GM18499 (cell line): ENCODE results near the gene KCNAB1.

ENCODE experiments used
- ATAC-seq: cut with Tn5 transposase; IDR thresholded peaks from one replicate; pipeline ENCODE4 v1.9.1; 2021; ENCODE audit warnings: moderate number of reproducible peaks; ENCODE audit not compliant: insufficient read depth, unreplicated experiment

Gene KCNAB1

DNA sequence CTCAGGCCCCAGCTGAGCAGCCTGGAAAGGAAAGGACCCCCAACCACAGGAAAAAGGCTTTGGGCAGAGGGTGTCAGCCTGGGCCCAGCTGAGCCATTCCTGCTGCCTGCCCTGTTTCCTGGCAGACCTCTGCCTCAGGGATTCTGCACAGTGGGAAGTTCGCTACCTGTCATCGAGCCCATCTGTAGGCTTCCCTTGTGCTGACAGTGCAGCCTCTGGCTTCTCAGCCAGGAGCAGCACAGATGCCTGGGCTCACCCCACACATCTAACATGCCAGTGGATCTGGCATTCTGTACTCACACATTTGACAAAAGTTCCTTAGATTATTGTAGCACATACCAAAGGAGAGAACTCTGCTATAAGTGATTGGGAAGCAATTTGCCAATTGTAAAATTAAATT, 232.3 kb downstream of the KCNAB1 start:
- ATAC-seq = no peak

DNA sequence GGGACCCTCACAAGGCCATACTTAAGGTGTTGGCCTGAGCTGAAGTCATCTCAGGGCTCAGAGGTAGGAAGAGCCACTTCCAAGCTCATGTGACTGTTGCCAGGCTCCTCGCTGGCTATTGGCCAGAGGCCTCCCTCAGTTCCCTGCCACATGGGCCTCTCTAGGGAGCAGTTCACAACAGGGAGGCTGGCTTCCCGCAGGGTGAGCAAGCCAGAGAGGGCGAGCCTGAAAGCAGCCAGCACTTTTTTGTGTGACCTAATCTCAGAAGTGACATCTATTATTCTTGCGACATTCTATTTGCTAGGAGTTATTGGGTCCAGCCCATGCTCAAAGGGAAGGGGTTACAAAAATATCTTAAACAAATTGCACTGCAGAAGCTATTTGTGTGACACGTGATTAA, 233.2 kb downstream of the KCNAB1 start:
- no peak for ATAC-seq

DNA sequence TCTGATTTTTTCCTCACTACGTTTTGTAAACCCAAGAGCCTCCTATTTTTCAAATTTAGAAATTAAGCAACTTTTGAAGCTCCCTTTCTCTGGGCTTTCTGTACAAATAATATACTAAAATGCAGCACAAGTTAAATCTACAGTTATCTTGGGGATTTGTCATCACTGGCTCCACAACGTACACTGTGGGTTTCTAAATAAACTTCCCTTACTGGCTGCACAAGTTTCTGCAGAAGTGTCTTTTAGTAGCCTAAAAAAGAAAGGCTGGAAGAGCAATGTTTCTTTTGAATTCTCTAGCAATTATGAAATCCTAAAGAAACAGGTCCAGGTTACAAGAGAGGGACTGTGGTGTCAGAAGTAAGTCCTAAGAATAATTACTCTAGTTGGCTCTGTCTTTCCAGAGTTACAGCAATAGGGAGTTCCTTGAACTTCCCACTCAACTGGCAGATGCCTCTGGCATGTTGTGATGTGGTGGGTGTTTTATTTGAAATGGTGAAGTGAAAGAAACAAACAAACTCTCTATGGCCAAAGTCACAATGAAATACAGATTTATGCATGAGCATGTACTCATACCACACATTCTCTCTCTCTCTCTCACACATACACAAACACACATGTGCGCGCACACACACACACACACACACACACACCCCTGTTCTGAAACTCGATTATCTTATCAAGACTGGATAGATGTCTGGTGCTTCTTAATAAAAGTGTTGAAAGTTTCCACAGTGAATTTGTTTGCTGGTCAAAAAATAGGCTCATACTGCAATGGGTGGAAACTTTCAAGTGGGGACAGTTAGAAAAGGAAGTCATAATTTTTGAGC, 236.4 kb downstream of the KCNAB1 start:
- no peak for ATAC-seq

DNA sequence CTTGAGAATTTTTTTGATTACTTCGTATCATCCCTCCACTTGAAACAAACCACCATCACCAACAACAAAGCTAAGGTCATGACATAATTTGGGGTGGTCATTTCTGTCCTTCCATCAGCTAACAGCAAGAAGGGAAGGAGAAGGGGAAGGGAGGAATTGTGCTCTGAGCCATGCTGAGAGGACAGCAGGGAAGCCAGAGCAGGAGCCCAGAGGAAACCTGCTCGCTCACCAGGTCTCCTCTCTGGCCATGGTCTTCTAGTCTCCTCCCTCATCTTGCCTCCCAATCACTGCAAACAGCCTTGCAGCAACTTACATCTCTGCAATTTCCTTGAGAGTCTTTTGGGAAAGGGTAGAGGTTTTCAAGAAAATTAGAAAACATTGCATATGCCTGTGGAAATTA, 237.9 kb downstream of the KCNAB1 start:
- no peak for ATAC-seq

DNA sequence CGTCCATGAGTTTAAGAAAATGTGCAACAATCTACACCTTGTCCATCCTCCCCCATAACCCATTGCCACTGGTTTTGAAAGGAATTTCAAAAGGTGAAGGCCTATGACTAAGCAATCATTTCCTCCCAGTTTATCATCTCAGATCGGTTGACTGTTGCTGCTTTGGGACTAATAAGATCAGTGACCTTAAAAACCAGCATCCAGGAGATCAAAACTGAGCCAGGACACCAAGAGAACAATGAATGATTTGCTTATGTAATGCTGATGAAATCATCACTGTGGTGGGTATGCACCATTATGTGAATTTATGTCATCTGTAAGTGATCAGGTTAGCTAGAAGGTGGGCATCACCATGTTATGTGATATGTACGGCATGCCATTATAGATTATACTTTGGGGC, 239.0 kb downstream of the KCNAB1 start:
- no peak for ATAC-seq

DNA sequence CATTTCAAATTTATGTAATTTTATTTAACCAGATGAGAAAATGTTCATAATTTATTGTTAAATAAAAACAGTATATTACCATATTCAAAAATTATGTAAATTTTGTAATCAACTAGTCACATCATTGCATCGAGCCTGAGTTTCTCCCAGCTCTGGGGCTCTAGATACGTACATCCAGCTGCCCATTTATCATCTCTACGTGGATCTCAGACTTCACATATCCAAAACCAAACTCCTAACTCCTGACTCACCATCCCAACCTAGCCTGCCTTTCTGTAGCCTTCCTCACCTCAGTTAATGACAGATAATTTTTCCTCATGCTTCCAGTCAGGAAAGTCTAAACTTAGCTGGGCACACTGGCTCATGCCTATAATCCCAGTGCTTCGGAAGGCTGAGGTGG, 239.7 kb downstream of the KCNAB1 start:
- ATAC-seq = no peak

DNA sequence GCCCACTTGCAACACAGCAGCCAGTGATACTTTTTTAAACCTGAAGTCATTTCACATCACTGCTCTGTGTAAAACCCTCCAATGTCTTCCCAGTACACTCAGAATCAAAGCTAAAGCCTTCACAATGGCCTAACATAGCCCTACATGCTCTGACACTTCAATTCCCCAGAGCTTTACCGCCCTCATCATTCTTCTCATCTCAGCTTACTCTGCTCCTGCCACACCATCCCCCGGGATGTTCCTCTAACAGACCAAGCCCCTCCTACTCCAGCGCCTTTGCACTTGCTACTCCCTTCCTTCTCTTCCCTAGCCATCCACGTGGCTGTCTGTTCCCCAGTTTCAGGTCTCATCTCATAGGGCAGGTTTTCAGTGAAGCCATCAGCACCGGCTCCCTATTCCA, 240.6 kb downstream of the KCNAB1 start:
- ATAC-seq = no peak

DNA sequence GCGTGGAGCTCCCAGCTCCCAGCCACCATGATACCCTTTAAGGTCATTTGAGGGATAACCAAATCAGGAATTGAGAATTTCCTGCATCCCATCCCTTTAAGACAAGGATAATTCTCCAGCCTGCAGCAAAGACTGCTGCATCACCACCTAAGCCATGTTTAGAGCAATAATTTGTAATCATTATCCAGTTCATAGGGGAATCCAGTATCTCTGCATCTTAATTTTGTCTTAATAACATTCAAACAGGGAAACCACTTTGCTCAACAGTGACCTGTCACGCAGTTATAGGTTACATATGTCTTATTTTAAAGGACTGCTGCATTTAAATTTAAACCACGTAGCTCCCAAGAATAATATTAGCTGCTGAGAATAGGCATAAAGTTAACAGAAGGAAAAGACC, 246.2 kb downstream of the KCNAB1 start:
- no peak for ATAC-seq

DNA sequence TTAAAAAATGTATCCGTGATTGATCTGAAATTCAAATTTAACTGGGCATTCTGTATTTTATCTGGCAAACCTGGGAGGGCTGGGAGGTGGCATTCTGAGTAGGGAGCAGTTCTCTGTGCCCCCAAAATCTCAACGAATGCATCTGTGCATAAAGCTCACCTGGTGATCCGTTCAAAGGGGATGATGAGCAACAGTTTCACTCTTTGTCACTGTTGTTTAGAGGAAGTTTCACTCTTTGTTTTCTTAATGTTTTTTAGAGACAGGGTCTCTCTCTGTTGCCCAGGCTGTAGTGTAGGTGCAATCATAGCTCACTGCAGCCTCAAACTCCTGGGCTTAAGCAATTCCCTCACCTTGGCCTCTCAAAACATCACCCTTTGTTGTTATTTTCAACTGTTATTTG, 247.8 kb downstream of the KCNAB1 start:
- ATAC-seq = no peak

DNA sequence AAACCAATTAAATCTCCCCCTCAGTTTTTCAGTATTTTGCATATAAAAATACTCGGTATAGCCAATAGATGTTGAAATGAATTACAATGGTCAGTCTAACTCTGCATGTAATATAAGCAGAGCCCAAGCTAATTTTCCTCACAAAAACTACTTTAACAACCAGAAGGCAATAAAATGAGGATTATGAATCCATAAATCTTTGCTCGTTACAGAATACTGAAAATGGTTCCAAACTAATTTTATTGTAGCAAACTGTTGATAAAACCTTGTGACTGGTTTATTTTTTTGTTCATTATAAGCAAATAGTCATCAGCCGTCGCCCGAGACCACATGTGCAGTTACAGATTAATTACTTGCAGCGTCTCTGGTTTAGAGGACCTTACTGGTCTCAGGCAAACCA, 251.3 kb downstream of the KCNAB1 start:
- no peak for ATAC-seq

DNA sequence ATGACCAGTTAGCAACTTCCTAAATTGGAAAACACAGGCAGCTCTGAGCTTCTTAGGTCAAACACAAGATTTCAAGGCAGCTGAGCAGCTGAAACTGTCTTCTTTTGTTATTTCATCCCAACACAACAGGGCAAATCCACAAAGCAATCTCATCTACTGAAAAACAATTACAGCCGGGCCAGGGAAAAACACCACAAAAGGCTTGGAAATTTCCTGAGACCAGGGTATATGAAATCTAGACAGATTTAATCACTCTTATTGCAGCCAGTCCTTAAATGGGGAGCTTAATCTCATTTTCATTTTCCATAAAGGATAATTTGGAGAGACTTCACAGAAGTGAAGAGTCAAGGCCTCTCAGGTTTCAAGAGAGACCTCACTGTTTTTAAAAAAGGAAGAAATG, 252.7 kb downstream of the KCNAB1 start:
- no peak for ATAC-seq

DNA sequence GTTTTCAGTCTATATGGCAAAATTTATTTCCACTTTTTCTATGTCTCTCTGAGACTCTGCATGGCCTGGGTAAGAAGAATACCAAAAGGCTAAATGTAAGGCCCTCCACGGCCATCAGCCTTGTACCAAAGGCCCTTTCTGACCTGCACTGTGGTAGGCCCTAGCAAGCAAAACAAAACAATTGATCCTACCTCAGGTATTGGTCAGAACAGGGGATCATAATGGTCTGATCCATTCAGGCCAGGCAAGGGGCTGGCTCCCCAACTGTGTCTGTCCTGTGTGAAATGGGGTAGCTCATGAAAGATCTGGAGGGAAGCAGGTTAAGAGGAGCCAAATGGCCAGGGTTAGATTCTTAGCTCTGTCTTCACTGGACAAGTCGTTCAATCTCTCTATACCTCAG, 253.3 kb downstream of the KCNAB1 start:
- ATAC-seq = no peak

DNA sequence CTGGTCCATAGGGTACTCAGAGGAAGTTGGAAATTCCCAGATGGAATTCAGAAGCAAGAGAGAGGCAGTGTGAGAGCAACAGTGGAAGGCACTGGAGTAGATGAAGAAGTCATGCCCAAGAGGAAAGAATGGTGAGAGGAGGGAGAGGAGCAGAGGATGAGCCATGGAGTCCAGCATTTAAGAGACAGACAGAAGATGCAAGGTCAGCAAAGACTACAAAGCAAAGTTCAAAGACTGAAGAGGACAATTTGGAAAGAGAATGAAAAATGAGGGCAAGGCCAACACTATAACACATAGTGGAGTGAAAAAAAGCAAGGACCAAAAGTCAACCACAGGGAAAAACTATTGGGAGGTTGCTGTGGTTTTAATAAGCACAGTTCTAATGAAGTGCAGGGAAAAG, 255.8 kb downstream of the KCNAB1 start:
- no peak for ATAC-seq

DNA sequence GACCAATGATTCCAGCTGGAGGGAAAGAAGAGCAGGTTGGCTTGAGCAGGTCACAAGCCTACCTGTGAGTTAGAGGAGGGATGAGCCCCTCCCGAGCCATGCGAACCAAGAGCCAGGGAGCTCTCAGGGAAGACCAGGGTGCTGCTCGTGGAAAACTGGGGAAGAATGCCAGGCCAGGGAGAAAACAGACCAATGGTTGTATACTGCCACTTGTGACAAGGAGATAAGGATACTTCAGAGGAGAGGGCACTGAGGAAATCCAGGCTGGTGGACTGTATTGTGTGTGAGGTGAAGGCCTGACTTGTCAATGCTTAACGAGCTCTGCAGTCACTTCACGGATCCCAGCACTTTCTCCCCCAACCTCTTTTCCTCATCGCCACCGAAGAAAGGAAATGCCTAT, 256.9 kb downstream of the KCNAB1 start:
- ATAC-seq = no peak

DNA sequence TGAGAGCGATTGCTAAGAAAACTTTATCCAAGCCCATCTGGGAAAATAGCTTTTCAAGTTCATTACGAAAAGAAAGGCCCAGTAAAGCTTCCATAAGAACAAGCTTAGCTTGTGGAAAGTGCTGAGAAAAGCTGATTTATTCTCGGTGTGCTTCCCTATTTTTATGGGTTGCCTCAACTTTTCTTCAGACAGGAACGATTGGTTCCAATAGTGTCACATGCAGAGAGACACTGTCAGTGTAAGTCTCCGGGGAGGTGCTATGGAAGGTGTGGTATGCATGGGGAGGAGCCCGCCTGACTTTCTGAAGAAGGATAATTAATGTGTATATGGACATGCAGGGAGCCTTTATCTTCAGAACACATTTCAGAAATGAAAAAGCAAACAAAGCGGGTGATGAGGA, 257.3 kb downstream of the KCNAB1 start:
- no peak for ATAC-seq

DNA sequence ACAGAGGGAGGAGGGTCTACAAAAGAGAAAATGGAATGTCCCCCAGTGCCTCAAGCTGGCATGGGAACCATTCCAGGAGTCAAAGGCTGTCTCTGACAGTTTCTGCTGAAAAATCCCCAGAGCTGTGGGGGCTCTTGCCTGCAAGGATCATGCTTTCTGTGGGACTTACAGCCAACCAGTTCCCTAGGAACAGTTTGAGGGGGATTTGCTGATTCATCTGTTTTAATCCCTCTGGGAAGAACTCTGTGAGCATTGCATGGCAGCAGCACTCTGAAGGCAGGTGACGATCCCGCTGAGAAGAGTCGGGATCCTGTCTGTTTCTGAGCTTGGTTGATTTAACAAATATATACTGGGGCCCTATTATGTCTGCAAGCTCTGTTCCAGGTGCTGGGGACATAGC, 258.5 kb downstream of the KCNAB1 start:
- no peak for ATAC-seq

DNA sequence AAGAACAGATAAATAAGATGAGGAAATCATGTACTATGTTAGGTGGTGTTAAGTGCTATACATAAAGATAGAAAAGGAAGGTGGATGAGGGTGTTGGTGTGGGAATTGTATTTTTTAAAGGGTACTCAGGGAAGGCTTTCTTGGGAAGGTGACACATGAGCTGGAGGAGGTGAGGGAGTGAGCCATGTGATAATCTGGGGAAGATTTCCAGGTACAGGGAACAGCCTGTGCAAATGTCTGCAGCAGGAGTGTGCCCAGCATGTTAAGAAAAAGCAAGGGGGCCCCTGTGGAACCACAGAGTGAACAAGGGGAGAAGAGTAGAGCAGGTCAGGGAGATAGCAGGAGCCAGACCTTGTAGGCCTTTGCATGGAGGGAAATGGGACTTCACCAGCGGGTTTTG, 258.9 kb downstream of the KCNAB1 start:
- no peak for ATAC-seq

DNA sequence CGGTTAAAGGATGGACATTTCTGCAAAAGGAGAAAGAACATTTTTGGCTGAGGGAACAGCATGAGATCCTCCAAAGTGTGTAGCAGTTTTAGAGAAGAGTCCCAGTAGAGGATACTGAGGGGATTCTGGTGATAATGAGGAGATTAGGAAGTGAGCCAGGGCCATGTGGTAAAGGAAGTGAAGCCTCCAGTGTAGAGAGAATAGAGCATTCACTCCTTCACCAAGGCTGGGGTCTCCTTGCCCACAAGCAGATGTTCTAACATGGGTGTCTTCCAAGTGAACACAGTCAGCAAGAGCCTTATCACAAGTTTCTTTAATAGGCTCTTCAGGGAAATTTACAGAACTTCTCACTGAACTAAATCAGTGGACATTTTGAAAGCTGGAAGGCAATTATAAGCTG, 260.9 kb downstream of the KCNAB1 start:
- no peak for ATAC-seq

DNA sequence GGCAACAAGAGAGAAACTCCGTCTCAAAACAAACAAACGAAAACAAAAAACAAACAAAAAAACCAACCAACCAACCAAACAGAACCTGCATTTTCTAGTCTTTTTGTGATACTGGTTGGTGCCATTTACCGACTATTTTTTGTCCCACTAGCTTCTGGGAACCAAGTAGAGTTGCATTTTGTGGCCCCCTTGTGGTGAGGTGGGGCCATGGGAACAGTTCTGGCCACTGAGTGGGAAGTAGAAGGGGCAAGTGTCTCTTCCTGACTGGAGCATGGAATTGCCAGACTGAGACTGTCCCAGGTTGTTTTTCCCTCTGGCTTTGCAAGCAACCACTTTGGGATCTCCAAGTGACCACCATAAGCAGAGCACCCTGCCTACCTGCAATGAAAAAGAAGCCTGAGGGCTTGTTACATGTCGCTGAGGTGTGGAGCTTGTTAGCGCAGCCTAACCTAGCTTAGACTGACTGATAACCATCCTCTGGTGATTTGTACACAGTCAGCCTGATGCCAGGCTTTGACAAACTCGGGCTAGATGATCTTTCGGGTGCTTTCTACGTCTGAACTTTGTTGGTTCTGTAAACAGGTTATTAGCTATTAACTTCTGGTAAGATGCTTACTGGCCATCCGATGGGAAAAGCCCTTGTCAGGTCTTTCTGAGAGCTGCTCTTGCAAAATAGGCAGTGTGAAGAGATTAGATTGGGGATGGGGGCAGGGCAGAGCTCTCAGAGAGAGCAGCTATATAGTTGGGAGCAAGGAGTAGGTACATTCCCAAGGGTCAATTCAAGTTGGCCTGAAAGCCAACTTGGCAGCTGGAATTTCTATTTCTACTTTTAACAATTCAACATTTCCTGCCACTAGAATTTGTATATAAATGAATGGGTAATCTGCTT, 262.3 kb downstream of the KCNAB1 start:
- no peak for ATAC-seq

DNA sequence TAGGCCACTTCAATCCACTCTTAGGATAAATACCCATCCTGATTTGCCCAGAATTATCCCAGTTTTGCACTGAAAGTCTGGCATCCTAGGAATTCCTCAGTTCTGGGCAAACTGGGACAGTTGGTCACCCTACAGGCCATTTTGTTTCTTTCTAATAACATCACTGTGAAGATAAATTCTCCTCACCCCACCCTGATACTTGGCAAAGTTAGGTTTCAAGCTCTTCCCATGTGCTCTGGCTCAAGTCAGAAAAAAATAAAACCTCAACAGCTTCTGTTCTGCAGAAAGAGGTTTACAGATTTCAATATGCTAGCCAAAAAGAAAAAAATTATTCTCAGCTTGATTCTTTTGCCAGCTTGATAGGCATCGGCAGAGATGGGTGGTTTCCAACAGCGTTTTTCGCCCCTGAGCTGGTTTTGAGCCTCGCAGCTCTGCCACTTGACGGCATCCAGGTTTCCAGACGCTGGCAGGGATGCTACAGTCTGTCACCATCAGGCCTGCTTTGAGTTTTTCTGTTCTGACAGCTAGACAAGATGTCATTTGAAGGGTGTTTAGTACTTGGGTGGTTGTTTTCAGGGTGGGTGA, 263.2 kb downstream of the KCNAB1 start:
- no peak for ATAC-seq
